Islet of Langerhans (tissue), 1 donor: ENCODE results near the gene TNFSF13.

Experiments
- FAIRE-seq: peaks from one replicate; lab custom pipeline; 2011; peaks lifted over from hg19 to GRCh38; lab: Jason Lieb, UNC

TNFSF13 gene, protein sequence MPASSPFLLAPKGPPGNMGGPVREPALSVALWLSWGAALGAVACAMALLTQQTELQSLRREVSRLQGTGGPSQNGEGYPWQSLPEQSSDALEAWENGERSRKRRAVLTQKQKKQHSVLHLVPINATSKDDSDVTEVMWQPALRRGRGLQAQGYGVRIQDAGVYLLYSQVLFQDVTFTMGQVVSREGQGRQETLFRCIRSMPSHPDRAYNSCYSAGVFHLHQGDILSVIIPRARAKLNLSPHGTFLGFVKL

DNA sequence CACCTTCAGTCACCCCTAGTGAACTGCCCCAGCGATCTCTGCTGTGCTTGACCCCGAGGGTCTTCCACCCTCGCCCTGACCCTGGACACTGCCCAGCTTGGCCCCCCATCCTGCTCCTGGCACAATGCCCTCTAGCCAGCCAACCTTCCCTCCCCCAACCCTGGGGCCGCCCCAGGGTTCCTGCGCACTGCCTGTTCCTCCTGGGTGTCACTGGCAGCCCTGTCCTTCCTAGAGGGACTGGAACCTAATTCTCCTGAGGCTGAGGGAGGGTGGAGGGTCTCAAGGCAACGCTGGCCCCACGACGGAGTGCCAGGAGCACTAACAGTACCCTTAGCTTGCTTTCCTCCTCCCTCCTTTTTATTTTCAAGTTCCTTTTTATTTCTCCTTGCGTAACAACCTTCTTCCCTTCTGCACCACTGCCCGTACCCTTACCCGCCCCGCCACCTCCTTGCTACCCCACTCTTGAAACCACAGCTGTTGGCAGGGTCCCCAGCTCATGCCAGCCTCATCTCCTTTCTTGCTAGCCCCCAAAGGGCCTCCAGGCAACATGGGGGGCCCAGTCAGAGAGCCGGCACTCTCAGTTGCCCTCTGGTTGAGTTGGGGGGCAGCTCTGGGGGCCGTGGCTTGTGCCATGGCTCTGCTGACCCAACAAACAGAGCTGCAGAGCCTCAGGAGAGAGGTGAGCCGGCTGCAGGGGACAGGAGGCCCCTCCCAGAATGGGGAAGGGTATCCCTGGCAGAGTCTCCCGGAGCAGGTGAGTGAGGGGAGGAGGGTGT lies at the start of gene TNFSF13:
TNFSF13 (plus strand) TSS at position 207 of the 776 bp plus-strand sequence; CDS start at position 497, 290 bp downstream.
- no peak for FAIRE-seq

DNA sequence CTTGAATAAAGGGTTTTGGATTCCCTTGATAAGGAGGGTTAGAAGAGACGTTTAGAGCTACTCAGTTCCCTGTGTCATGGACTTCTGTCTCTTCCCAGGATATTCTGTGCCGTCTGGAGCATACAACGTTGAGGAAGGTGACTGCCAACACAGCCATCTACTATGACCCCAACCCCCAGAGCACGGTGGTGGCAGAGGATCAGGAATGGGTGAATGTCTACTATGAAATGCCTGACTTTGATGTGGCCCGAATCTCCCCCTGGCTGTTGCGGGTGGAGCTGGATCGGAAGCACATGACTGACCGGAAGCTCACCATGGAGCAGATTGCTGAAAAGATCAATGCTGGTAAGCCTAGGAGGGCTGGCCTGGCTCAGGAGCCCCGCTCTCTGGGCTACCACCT lies 49.7 kb upstream of the TNFSF13 start:
- no peak for FAIRE-seq

DNA sequence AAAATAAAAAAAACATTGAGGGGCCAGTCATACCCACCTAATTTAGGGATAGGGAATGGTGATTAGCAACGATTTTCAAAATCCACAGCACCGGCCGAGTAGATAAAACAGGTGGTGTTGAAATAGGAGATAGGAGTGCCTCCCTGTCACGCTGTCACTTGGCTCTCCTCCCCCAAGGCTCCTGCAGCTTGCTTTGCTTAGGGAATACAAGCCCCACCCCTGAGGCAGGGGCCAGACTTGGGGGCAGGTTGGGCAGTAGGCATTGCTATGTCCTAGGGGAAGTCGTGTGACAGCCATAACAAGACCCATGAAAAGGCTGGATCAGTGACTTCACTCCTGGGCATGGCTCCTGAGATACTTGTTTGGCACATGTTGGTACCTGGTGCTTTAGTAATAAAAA lies 48.6 kb upstream of the TNFSF13 start:
- no peak for FAIRE-seq

DNA sequence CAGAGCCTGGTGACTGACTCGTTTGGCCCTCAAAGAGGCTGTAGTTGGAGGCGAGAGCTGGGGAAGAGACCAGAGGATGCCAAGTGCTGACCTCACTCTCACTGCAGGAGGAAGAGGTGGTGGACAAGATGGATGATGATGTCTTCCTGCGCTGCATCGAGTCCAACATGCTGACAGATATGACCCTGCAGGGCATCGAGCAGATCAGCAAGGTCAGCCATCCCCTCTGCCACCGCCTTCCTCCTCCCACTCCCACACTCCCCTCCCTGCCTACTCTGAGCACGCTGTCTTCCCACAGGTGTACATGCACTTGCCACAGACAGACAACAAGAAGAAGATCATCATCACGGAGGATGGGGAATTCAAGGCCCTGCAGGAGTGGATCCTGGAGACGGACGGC lies 47.4 kb upstream of the TNFSF13 start:
- no peak for FAIRE-seq

DNA sequence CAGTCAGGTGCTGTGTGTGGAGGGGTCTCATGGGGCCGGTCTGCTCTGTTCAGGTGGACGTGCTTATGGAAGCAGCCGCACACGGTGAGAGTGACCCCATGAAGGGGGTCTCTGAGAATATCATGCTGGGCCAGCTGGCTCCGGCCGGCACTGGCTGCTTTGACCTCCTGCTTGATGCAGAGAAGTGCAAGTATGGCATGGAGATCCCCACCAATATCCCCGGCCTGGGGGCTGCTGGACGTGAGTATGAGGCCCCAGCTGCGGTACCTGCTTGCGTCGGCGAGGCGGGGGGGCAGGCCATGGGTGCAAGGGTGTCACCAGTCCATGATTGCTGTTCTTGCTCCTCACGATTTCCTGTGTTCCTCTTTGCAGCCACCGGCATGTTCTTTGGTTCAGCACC lies 46.4 kb upstream of the TNFSF13 start:
- FAIRE-seq, result no peak

DNA sequence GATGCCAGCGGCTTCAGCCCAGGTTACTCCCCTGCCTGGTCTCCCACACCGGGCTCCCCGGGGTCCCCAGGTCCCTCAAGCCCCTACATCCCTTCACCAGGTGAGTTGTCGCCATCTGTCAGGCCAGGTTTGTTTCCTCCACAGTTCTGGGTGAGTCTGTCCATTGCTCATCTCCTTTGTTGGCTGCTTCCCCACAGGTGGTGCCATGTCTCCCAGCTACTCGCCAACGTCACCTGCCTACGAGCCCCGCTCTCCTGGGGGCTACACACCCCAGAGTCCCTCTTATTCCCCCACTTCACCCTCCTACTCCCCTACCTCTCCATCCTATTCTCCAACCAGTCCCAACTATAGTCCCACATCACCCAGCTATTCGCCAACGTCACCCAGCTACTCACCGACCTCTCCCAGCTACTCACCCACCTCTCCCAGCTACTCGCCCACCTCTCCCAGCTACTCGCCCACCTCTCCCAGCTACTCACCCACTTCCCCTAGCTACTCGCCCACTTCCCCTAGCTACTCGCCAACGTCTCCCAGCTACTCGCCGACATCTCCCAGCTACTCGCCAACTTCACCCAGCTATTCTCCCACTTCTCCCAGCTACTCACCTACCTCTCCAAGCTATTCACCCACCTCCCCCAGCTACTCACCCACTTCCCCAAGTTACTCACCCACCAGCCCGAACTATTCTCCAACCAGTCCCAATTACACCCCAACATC lies 45.6 kb upstream of the TNFSF13 start:
- FAIRE-seq, result no peak

DNA sequence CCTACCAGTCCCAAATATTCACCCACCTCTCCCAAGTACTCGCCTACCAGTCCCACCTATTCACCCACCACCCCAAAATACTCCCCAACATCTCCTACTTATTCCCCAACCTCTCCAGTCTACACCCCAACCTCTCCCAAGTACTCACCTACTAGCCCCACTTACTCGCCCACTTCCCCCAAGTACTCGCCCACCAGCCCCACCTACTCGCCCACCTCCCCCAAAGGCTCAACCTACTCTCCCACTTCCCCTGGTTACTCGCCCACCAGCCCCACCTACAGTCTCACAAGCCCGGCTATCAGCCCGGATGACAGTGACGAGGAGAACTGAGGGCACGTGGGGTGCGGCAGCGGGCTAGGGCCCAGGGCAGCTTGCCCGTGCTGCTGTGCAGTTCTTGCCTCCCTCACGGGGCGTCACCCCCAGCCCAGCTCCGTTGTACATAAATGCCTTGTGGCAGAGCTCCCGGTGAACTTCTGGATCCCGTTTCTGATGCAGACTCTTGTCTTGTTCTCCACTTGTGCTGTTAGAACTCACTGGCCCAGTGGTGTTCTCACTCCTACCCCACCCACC lies 44.6 kb upstream of the TNFSF13 start:
- no peak for FAIRE-seq

DNA sequence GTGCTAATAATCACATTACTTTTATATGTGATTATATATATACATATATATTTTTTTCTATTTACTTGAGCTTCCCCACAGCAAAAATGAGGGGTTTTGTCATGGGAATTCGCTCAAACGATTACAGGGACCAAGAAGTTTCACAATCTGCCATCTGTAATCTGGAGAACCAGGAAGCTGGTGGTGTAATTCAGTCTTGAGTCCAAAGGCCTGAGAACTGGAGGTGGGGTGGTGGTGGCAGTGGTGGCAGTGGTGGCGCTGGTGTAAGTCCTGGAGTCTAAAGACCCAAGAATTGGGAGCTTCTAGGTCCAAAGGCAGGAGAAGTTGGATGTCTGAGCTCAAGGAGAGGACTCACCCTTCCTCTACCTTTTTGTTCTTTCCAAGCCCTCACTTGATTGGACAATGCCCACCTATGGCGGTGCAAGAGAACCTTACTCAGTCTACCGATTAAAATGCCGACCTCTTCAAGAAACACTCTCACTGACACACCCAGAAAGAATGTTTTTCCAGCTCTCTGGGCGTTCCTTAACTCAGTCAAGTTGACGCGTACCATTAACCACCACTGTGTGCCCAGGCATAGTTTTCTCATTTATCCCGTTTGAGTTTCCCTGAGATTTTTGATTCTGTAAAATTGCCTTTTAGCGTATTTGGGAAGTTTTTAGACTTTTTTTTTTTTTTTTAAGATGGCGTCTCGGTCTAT lies 42.5 kb upstream of the TNFSF13 start:
- no peak for FAIRE-seq

DNA sequence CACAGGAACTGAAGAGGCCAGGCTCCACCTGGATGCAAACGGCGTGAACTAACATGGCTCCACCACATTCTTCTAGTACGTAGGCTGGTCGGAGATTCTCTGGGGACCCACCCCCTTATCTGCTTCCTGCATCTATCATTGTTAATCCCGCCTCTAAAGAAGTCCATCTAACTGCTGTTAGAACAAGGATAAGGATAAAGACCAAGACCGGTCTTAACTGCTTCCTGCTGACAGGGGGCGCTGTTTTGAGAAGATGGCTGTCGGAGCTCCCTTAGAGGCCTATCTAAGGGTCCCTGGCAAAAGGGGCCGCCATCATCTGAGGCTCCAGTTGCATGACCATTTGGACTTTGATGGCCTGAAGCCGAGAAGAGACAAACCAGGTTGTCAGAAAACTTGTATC lies 35.5 kb upstream of the TNFSF13 start:
- no peak for FAIRE-seq

DNA sequence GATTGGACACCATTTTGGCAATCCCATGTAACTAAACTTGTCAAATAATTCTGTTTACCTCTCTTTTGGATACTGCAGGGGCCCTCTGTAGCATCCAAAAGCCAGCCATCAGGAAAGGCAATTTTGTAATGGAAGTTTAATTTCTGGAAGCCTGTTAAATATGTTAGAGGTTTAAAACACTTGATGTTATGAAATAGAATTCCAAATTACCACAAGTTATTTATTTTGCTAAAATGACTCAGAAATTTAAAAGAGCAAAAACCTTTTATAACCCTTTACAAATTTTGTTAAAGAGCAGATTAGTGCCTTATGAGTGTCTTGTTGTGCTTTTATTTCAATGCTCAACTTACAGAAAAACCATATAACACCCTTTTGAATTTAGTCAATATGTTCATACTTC lies 29.7 kb upstream of the TNFSF13 start:
- no peak for FAIRE-seq

DNA sequence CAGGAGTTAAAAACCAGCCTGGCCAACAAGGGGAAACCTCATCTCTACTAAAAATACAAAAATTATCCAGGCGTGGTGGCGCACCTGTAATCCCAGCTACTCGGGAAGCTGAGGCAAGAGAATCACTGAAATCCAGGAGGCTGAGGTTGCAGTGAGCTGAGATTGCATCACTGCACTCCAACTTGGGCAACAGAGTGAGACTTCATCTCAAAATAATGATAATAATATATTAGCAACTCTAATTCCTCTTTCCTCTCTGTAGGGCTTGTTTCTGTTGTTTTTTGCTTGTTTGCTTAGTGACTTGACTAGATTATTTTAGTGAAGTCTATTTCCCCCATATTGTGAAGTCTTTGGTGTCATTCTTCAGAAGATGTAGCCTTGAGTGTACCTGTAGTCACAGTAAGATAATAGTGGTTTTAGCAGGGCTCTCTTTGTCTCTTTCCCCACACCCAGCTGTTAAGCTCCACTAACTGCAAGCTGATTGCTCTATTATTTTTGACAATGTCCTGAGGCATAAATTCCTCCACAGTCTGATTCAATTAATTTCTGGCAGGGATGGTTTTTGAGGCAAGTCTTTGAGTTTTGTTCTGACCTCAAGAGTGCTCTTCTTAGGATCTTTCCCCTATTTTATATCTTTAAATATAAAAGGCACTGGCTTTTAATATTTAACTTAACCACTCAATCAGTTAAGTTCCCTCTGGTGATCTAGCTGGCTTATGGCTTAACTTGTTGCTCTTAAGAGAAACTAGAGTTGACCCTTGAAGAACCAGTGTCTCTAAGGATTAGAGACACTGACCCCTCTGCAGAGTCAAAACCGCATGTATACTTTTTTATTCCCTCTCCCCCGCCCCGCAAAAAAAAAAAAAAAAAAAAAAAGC lies 28.3 kb upstream of the TNFSF13 start:
- FAIRE-seq, result no peak

DNA sequence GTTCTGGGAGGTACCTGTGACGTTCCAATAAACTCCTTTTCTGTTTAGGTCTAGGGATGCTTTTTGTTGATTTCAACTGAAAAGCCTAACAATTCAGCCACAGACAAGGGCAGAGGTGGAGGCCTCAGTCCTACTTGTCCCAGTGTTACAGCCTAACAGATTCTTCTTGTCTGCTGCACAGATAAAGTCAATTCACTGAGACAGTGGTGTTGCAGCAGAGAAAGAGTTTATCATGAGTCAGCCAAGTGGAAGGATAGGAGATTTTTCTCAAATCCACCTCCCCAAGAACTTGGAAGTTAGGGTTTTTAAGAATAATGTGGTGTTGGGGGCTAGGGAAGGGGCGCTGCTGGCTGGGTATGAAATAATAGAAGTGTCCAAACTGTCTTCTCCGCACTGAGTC lies 20.5 kb upstream of the TNFSF13 start:
- FAIRE-seq, result no peak

DNA sequence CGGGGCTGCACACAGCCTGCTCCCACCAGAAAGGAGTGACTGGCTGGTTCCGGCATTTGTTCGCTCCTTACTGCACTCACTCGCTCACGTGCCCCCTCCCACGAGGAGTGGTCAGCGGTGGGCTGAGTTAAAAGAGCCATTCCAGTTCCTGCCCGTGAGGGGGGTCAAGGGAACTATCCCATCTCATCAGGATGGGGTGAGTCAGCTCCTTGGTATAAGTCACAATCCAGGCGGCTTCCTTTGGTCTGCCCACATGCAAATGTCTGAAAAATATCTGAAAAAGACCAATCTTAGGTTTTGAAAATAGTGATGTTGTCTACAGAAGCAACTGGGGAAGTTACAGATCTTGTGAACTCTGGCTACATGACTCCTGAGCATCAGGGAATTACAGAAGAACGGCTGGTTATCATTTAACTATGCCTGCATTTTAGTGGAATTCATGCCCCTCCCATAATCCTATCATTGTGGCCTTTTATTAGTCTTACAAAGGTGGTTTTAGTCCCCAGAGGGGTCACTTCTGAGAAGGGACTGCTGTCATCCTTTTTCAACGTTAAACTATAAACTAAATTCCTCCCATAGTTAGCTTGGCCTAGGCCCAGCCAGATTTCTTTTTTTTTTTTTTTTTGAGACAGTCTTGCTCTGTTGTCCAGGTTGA lies 19.5 kb upstream of the TNFSF13 start:
- FAIRE-seq, result no peak

DNA sequence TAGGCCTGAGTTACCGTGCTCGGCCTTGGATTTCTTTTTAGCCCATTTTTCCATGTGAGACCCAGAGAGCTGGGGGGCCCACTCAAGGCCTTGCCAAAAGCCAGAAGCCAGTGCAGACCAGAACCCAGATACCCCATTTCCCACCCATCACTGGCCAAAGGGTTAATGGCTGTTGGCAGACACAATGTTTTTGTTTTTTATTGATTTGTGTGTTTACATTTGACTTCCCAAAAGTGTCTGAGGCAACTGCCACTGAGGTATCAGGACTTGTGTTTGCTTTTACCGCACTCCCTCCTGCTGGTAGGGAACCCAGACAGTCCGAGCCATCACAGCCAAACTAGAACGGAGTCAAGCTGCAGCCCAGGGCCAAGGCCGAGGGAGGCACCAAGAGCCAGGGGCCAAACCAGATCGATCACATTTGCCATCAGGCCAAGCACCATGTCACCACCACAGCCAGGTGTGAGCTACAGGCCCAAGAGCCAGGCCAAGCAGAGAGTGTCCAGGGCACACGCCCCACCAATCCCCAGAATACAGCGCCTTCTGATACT lies 17.4 kb upstream of the TNFSF13 start:
- FAIRE-seq, result no peak

DNA sequence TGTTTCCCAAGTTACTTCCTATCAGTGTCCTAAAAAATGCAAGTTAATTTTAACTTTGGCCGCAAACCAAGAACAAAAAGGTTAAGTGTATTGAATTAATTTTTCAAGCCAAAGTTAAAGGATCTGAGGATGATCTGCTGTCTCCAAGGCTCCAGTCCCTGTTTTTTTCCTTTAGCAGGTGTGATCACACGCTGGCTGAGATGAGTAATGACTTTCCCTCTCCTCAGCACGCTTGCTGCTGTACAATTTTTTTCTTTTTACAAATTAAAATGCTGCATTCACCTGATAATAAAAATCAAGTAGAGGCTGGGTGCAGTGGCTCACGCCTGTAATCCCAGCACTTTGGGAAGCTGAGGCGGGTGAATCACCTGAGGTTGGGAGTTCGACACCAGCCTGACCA lies 13.6 kb upstream of the TNFSF13 start:
- no peak for FAIRE-seq

DNA sequence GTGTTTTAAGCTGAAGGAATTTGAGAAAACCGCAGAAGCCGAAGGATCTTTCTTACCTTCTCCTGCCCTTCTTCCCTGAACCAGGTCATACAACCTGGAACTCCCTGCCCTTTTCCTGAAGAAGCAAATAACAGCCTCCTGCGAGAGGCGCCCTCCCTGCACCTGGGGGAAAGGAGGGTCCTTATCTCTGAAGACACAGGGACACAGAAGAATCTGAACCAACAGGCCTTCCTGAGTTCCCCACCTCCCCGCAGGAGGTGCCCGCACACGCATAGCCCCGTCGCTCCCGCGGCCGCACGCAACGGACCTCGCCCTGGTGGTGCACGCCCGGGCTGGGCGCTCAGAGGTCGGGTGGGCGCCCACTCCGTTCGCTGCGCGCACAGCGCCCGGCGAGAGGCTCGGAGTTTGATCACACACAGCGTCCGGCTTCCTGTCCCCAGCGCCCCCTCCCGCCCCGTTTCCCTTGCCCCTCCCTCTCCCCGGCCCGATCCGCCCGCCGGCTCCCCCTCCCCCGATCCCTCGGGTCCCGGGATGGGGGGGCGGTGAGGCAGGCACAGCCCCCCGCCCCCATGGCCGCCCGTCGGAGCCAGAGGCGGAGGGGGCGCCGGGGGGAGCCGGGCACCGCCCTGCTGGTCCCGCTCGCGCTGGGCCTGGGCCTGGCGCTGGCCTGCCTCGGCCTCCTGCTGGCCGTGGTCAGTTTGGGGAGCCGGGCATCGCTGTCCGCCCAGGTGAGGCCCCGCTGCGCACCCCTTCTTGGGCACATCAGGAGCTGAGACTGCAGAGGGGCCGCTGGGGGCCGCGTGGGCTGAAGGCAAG lies 9.8 kb upstream of the TNFSF13 start, which contains the start of gene TNFSF12:
TNFSF12 (plus strand) TSS at position 474 of the 816 bp plus-strand sequence; CDS start at position 570, 96 bp downstream.
- FAIRE-seq, result no peak

DNA sequence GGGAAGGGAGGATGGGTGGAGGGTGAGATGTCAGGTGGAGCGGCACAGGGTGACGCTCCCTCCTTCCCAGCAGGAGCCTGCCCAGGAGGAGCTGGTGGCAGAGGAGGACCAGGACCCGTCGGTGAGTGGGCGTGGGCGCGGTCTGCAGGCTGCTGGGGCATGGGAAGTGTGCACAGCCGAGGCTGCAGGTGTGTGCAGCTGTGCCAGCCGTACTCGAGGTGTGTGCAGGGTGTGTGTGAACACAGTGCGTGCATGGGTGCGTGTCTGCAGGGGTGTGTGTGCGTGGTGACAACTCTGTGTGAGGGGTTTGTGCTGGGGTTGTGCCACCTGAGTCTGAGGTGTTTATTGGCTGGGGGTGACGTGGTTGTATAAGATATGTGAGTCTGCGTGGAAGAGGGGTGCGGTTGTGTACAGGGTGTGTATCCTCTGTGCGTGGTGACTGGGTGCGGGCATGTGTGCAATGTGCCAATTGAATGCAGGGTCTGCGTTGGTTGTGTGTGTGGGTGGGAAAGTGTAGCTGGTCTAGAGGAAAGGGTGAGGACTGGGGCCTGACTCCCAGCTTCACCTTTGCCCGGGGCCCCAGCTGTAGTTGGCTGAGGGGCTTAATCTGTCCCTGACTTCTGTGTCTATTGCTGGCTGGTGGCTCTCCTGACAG lies 9.0 kb upstream of the TNFSF13 start:
- no peak for FAIRE-seq

DNA sequence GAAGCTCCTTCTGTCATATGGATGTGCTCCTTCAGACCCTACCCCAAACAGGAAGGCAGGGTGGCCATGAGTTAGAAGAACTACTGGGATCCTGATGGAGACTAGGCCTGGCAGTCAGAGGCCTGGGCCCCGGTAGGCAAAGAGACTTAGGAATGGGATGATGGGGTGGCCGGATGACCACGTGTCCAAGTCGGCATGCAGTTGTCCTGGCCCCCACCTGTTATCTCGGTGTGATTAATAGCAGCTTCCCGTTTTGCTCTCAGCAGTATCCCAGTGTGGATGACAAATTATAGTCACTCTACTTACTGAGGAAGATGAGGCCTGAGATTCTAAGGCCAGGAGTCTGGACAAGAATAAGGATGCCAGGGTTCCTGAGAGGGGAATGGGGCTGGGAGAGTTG lies 8.2 kb upstream of the TNFSF13 start:
- FAIRE-seq, result no peak

DNA sequence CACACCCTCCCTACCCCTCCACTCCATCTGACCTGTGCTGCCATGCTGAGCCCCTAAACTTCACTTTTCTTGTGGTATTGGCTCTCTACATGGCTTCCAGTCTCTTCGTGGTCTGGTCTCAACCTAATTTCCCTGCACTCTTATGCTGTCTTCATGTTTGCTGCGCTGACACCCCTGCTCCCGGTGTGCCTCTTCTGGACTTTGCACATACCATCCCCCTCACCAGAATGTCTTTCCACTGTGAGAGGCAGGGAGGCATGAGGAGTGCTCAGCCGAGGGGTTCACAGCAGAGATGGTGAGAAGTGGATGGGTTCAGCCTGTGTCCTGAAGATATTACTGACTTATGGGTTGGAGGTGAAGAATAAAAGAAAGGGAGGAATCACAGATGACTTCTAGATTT lies 7.2 kb upstream of the TNFSF13 start:
- FAIRE-seq, result no peak
